Epidermal melanocyte (primary cell): Measurements from ENCODE around the gene DNAJC17.

Experiments
- DNase-seq: peaks from one replicate; pipeline ENCODE4 v3.0.0; 2011; ENCODE audit warnings: low spot score; ENCODE audit not compliant: insufficient read length

DNAJC17 gene

GRCh38 chr15:40766906-40767837, 40.1 kb downstream of the DNAJC17 start:
- no peak for DNase-seq

GRCh38 chr15:40766194-40766815, 41.0 kb downstream of the DNAJC17 start:
- no peak for DNase-seq

- DNase-seq: no peak
These were observed 42.6 kb downstream of the DNAJC17 start for GRCh38 chr15:40764629-40765103.

GRCh38 chr15:40763801-40764628, 43.3 kb downstream of the DNAJC17 start, which contains the start of gene GCHFR:
Gene GCHFR (plus strand): TSS chr15:40764068. CDS start chr15:40764181, 113 bp downstream.
- DNase-seq: peak; percentile 68

- no peak for DNase-seq
These were observed 44.1 kb downstream of the DNAJC17 start for GRCh38 chr15:40762919-40763800.

GRCh38 chr15:40759961-40760360, 47.3 kb downstream of the DNAJC17 start:
- no peak for DNase-seq

- no peak for DNase-seq
These were observed 50.3 kb downstream of the DNAJC17 start for GRCh38 chr15:40756938-40757337.

GRCh38 chr15:40755812-40756208, 51.5 kb downstream of the DNAJC17 start:
- no peak for DNase-seq

- DNase-seq: peak; percentile 54
These were observed 52.1 kb downstream of the DNAJC17 start, which contains the start of gene RMDN3 for GRCh38 chr15:40754883-40755811. Gene RMDN3 (minus strand): TSS chr15:40755254. CDS start chr15:40754783, 471 bp downstream.

GRCh38 chr15:40754574-40754882, 52.7 kb downstream of the DNAJC17 start:
- DNase-seq: no peak

GRCh38 chr15:40751745-40752144, 55.5 kb downstream of the DNAJC17 start:
- no peak for DNase-seq

- no peak for DNase-seq
These were observed 56.4 kb downstream of the DNAJC17 start for GRCh38 chr15:40750885-40751284.

GRCh38 chr15:40749151-40749630, 58.1 kb downstream of the DNAJC17 start:
- DNase-seq: no peak

- no peak for DNase-seq
These were observed 59.3 kb downstream of the DNAJC17 start for GRCh38 chr15:40747685-40748631.

GRCh38 chr15:40746916-40747418, 60.3 kb downstream of the DNAJC17 start:
- DNase-seq: no peak

- DNase-seq: no peak
These were observed 62.5 kb downstream of the DNAJC17 start for GRCh38 chr15:40744815-40745152.

GRCh38 chr15:40743921-40744814, 63.1 kb downstream of the DNAJC17 start:
- no peak for DNase-seq
